GM10248 (cell line): ENCODE data around the gene AP1G2.

Experiments
- CTCF ChIA-PET: fragments of 300-600 bp; sonication (Branson Sonifier 250); formaldehyde crosslinking; extraction: SDS; loops from one replicate; lab custom pipeline; 2021; ENCODE audit warnings: antibody characterized with exemption; lab: Yijun Ruan, JAX
- POLR2A ChIA-PET: fragments of 350-650 bp; sonication (Branson Sonifier 250); formaldehyde crosslinking; extraction: SDS; loops from one replicate; lab custom pipeline; 2020; ENCODE audit warnings: antibody characterized with exemption; lab: Yijun Ruan, JAX
- DNase-seq: peaks from one replicate; pipeline ENCODE4 v3.0.0; 2012; ENCODE audit errors: extremely low spot score
- CTCF ChIP-seq: IDR thresholded peaks from 2 replicates; pipeline ENCODE4 v1.5.1; 2012; ENCODE audit warnings: mild to moderate bottlenecking, low read depth; ENCODE audit errors: extremely low read depth, missing control alignments, control extremely low read depth

The AP1G2 gene

GRCh38 chr14:23513818-23514643 lies 53.6 kb downstream of the AP1G2 start:
- DNase-seq, result no peak
- TF ChIP-seq CTCF, result no peak
- POLR2A ChIA-PET, result no interaction called here
- CTCF ChIA-PET, result no interaction called here

- ChIA-PET CTCF (interaction anchor here (2.7 kb wide), 1 partner anchor 26 kb away, joined by 9 read pairs; no protein-coding TSS in a partner anchor), POLR2A (no interaction called here)
- no peak for DNase-seq
- TF ChIP-seq CTCF, result no peak
These were observed 54.4 kb downstream of the AP1G2 start for GRCh38 chr14:23513005-23513817.

- ChIA-PET POLR2A (no interaction called here), CTCF (interaction anchor here (2.7 to 5.2 kb wide), 2 partner anchors 17 to 27 kb away, joined by 9 to 24 read pairs; no protein-coding TSS in a partner anchor)
- no peak for DNase-seq
- TF ChIP-seq CTCF, result no peak
These were observed 55.4 kb downstream of the AP1G2 start for GRCh38 chr14:23512156-23512555.
